Thyroid gland (tissue), 4 donors: ENCODE results near the gene RASL10A. TPM values are rescaled to one million over a fixed set of nuclear protein-coding genes. Genes with fewer than 3 reads are reported as not detected.

Experiments used
- DNase-seq, 2 donors: peaks; one replicate each; pipeline ENCODE4 v3.0.0-alpha.2; 2019
- H3K27ac ChIP-seq, 3 donors: fragments of 200-600 bp; sonication (generic); 1 replicate in 2 of 3; 2 replicates in 1 of 3; pipeline ENCODE4 v1.5.1; 2016 to 2019; ENCODE audit warnings: mild to moderate bottlenecking in 1 of 3, moderate library complexity in 1 of 3
- H3K27me3 ChIP-seq: fragments of 200-600 bp; sonication (generic); one replicate; pipeline ENCODE4 v1.5.1; 2019
- H3K36me3 ChIP-seq, 2 donors: fragments of 200-600 bp; sonication (generic); one replicate each; pipeline ENCODE4 v1.5.1; 2016 to 2019
- H3K4me1 ChIP-seq, 2 donors: fragments of 200-600 bp; sonication (generic); one replicate each; pipeline ENCODE4 v1.5.1; 2017 to 2019
- H3K4me3 ChIP-seq, 3 donors: fragments of 200-600 bp; sonication (generic); replicated peaks in 1 of 3; 1 replicate in 2 of 3; 2 replicates in 1 of 3; pipeline ENCODE4 v1.5.1; 2016; ENCODE audit warnings: mild to moderate bottlenecking in 1 of 3
- H3K9me3 ChIP-seq: fragments of 200-600 bp; sonication (generic); one replicate; pipeline ENCODE4 v1.5.1; 2017
- POLR2A ChIP-seq, 2 donors: fragments of 450-650 bp; IDR thresholded peaks; one replicate each; pipeline ENCODE4 v1.6.1; 2017; ENCODE audit warnings: antibody characterized with exemption in 2 of 2, mild to moderate bottlenecking in 2 of 2, moderate library complexity in 1 of 2
- WGBS, 2 donors: methylation state at CpG; one replicate each; pipeline ENCODE4 v1.1.5; 2017; 5-methylcytosine and 5-hydroxymethylcytosine counted together
- intact Hi-C: fragments of 100-400 bp; cut with DNase I; formaldehyde crosslinking; loops from one replicate; pipeline ENCODE4 v1.15.1; 2023
- total RNA-seq, 4 donors: library from RNA; depleted of rRNA; stranded (reverse); fragments of >200 nt; gene quantifications; one replicate each; pipeline ENCODE4 v1.2.3, GENCODE V29; 2016
- TF ChIP-seq, protein P1 (sequence below), 6 experiments: fragments of 200-600 bp in 3 of 6; fragments of 450-650 bp in 3 of 6; sonication (generic) in 3 of 6; IDR thresholded peaks; one replicate each; pipeline ENCODE4 v1.5.1; 2016 to 2019; ENCODE audit warnings: antibody characterized with exemption in 6 of 6, mild to moderate bottlenecking in 2 of 6, inconsistent platforms in 1 of 6, moderate library complexity in 1 of 6

RASL10A gene
- total RNA-seq, 4 donors from 2014 or later, result 0.67 to 1.7 TPM; not detected in 2

DNA sequence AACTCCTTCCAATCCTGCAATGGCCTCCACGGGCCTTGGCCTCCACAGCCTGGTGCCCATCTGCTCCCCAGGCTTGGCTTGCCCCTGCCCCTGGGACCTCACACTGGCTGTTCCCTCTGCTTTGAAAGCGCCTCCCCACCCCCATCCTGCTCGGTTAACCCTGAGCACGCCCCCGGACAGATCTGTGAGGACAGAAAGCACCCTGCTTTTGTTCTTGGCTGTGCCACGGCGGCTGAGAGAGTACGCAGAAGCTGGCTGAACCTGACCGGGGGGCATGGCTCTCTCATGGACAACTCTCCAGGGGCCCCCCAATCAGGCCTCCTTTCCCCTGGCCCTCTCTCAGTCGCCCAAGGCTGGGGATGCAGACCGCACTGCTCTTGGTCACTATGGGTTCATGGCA lies 20.2 kb upstream of the RASL10A start:
- no peak for DNase-seq
- TF ChIP-seq, protein P1, sequence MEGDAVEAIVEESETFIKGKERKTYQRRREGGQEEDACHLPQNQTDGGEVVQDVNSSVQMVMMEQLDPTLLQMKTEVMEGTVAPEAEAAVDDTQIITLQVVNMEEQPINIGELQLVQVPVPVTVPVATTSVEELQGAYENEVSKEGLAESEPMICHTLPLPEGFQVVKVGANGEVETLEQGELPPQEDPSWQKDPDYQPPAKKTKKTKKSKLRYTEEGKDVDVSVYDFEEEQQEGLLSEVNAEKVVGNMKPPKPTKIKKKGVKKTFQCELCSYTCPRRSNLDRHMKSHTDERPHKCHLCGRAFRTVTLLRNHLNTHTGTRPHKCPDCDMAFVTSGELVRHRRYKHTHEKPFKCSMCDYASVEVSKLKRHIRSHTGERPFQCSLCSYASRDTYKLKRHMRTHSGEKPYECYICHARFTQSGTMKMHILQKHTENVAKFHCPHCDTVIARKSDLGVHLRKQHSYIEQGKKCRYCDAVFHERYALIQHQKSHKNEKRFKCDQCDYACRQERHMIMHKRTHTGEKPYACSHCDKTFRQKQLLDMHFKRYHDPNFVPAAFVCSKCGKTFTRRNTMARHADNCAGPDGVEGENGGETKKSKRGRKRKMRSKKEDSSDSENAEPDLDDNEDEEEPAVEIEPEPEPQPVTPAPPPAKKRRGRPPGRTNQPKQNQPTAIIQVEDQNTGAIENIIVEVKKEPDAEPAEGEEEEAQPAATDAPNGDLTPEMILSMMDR (IDR thresholded peaks at IDR 0.05), result no peak
- no peak for TF ChIP-seq POLR2A (IDR thresholded peaks at IDR 0.05)
- Histone ChIP-seq H3K4me1 (no peaks in the 10 kb centered on the region), H3K27ac (no peak overlapping the region), H3K9me3 (no peaks in the 10 kb centered on the region), H3K36me3 (peaks cover 42 to 67% of the 10 kb centered on the region in 2 donors), H3K27me3 (no peaks in the 10 kb centered on the region), H3K4me3 (no peak overlapping the region)
- intact Hi-C loops, result no loop called here
- WGBS, 2 donors, result 93 to 98% methylated on average over 9 to 11 of the region's 11 CpGs

DNA sequence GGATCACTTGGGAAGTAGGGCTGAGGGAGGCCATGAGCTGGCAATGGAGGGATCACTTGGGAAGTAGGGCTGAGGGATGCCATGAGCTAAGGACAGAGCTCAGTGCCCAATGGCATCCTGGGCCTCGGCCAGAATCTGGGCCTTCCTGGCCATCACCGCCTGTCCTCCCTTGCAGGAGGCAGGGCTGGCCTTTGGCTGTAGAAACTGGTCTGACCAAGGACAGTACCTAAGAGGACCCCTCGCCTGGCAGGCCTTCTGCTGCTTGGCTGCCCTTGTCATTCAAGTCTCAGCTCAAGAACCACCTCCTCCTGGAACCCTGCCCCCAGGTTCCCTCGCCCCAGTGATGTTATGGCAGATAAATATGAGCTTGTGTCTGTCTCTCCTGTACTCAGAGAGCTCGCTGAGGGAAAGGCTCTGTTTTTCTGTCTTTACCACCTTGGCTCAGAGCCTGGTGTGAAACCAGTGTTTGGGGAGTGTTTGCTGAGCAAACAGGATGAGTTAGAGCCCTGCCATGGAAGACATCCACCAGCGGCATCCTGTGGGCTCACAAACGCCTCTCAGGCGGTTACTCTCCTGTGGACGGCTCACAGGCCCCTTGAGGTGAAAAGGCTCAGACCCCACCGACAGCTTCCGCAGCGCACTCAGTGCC lies 19.3 kb upstream of the RASL10A start:
- 92 to 94% methylated on average over 12 of the region's 12 CpGs for WGBS, 2 donors
- Histone ChIP-seq H3K27me3 (no peaks in the 10 kb centered on the region), H3K4me1 (no peaks in the 10 kb centered on the region), H3K36me3 (peaks cover 43 to 67% of the 10 kb centered on the region in 2 donors), H3K9me3 (no peaks in the 10 kb centered on the region), H3K4me3 (no peak overlapping the region), H3K27ac (no peak overlapping the region)
- DNase-seq, result no peak
- TF ChIP-seq POLR2A (IDR thresholded peaks at IDR 0.05), result no peak
- TF ChIP-seq, protein P1 (IDR thresholded peaks at IDR 0.05), result no peak
- intact Hi-C loops, result no loop called here

DNA sequence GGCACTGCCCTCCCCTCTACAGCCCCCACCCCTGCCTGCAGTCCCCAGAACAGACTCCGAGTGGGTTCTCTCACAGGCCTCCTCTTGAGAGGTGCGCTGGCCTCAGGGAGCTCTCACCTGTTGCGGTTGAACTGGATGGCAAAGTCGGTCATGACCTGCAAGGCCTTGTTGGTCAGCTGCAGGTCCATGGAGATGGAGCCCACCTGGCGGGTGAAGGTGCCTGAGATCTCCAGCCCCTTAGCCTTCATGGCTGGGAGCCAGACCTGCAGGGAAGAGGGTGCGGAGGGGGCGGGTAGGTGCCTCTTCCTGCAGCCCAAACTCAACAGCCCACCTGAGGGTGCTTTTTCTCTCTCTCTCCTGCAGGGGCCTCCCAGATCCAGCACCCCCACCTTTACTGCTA lies 18.7 kb upstream of the RASL10A start:
- H3K36me3 ChIP-seq, result peaks cover 45 to 63% of the 10 kb centered on the region in 2 donors
- 96 to 97% methylated on average over 4 of the region's 7 CpGs for WGBS, 2 donors
- no peak for DNase-seq

DNA sequence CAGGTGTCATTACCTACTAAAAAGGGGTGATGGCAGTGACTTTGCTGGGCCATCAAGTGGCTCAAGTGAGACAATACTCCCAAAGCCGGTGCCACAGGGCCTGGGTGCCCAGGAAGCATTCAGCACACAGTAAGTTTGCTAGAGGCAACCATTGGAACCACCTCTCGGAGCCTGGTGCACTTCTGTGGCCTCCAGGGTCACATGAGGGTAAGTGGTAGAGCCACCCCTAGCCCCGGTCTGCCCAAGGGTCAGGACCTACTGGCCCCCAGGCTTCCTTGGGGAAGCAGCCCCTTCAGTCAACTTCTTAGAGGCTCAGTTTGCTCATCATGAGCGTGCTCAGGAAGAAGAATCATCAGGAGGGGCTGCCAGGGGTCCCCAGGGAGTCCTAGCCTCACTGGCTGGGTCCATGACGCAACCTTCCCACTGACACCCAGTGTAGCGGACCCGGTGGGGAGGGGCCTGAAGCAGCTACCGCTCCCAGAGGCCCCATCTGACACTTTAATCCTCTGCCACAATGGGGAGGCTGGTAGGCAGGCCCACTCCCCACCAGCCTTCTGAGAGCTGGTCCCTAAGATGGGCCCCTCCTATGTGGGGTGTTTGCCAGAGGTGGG lies 17.5 kb upstream of the RASL10A start:
- Histone ChIP-seq H3K9me3 (no peaks in the 10 kb centered on the region), H3K36me3 (peaks cover 42 to 63% of the 10 kb centered on the region in 2 donors), H3K4me1 (no peaks in the 10 kb centered on the region), H3K4me3 (no peak overlapping the region), H3K27ac (no peak overlapping the region), H3K27me3 (no peaks in the 10 kb centered on the region)
- no peak for DNase-seq
- intact Hi-C loops, result no loop called here
- no peak for TF ChIP-seq POLR2A (IDR thresholded peaks at IDR 0.05)
- TF ChIP-seq, protein P1 (IDR thresholded peaks at IDR 0.05), result no peak
- WGBS, 2 donors, result 95 to 97% methylated on average over 3 to 4 of the region's 8 CpGs

More for the DNA sequence above, 18.7 kb upstream of the RASL10A start:
- TF ChIP-seq, protein P1 (IDR thresholded peaks at IDR 0.05), result no peak
- TF ChIP-seq POLR2A (IDR thresholded peaks at IDR 0.05), result no peak
- H3K27me3 ChIP-seq, result no peaks in the 10 kb centered on the region
- H3K4me3 ChIP-seq, result no peak overlapping the region
- no peaks in the 10 kb centered on the region for H3K4me1 ChIP-seq
- no peak overlapping the region for H3K27ac ChIP-seq
- no peaks in the 10 kb centered on the region for H3K9me3 ChIP-seq
- intact Hi-C loops, result no loop called here

DNA sequence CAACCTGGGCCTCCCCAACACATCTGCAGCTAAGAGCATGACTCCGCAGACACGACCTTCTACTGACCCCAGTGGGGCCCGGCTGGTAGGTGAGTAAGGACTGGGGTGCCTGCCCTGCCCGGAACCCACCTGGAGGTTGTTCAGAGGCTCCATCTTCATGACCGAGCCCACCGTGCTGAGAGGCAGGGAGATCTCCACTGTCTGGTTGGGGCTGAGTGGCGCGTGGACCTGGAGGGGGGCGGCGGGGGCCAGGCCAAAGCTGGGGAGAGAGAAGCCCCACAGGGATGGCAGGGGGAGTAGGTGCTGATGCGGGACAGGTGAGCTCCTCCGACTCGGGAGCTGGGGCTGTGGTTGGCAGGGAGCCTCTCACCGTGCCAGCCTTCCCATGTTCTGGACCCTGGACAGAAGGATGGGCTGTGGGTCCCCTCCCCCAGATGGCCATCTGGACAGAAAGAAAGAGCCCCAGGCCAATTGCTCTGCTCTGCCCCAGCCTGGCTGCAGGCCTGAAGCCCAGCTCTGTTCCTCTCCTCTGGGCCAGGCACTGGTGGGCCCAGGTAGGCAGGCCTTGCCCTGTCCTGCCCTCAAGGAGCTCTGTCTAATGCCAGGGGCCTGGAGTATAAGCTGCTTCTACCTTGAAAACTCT lies 16.3 kb upstream of the RASL10A start:
- no peak overlapping the region for H3K4me3 ChIP-seq
- 87 to 89% methylated on average over 13 to 14 of the region's 14 CpGs for WGBS, 2 donors
- no peaks in the 10 kb centered on the region for H3K27me3 ChIP-seq
- DNase-seq, result no peak
- intact Hi-C loops, result no loop called here
- H3K36me3 ChIP-seq, result peaks cover 42 to 59% of the 10 kb centered on the region in 2 donors
- H3K27ac ChIP-seq, result no peak overlapping the region
- H3K9me3 ChIP-seq, result no peaks in the 10 kb centered on the region
- H3K4me1 ChIP-seq, result no peaks in the 10 kb centered on the region
- TF ChIP-seq POLR2A (IDR thresholded peaks at IDR 0.05), result no peak
- TF ChIP-seq, protein P1 (IDR thresholded peaks at IDR 0.05), result no peak
